Mucosa of gallbladder (tissue), 1 donor: ENCODE measurements around the gene SULT4A1. TPM values are rescaled to one million over a fixed set of nuclear protein-coding genes. Genes with fewer than 3 reads are reported as not detected.
A peak's percentile ranks its signal among the peaks of the same experiment; 100 is the strongest.
"Not testable (repeated sequence)": the region's sequence is repeated elsewhere in the genome, so short reads cannot be mapped to it uniquely, and the experiment has no call there.

ENCODE experiments used
- DNase-seq: peaks from one replicate; pipeline ENCODE4 v3.0.0-alpha.2; 2020; ENCODE audit warnings: low spot score
- total RNA-seq: library from RNA; stranded (reverse); gene quantifications from one replicate; pipeline ENCODE4 v1.2.1, GENCODE V29; 2021
- donor health status: DM: no; HTN: no; CAD: no.

Gene SULT4A1
- total RNA-seq, 1 donor from 2014 or later, result 0.43 TPM

- DNase-seq, result no peak
Observed at GRCh38 chr22:43886231-43886630, 23.9 kb upstream of the SULT4A1 start.

- DNase-seq, result no peak
Observed at GRCh38 chr22:43885786-43886185, 23.5 kb upstream of the SULT4A1 start.

GRCh38 chr22:43885319-43885671, 23.0 kb upstream of the SULT4A1 start:
- no peak for DNase-seq

- DNase-seq, result peak; percentile 50
Observed at GRCh38 chr22:43884600-43885318, 22.4 kb upstream of the SULT4A1 start.

- no peak for DNase-seq
Observed at GRCh38 chr22:43883719-43884415, 21.6 kb upstream of the SULT4A1 start.

- DNase-seq, result peak; percentile 46
Observed at GRCh38 chr22:43883012-43883661, 20.8 kb upstream of the SULT4A1 start.

GRCh38 chr22:43882122-43882767, 19.9 kb upstream of the SULT4A1 start:
- no peak for DNase-seq

- DNase-seq, result peak; percentile 33
Observed at GRCh38 chr22:43881091-43882061, 19.1 kb upstream of the SULT4A1 start.

GRCh38 chr22:43880541-43880991, 18.3 kb upstream of the SULT4A1 start:
- DNase-seq, result no peak

GRCh38 chr22:43879901-43880540, 17.7 kb upstream of the SULT4A1 start:
- no peak for DNase-seq

- DNase-seq, result no peak
Observed at GRCh38 chr22:43878831-43879550, 16.7 kb upstream of the SULT4A1 start.

- DNase-seq, result no peak
Observed at GRCh38 chr22:43878079-43878795, 15.9 kb upstream of the SULT4A1 start.

- DNase-seq, result no peak
Observed at GRCh38 chr22:43876866-43877509, 14.7 kb upstream of the SULT4A1 start.

- DNase-seq, result no peak
Observed at GRCh38 chr22:43869799-43870198, 7.5 kb upstream of the SULT4A1 start.

GRCh38 chr22:43869001-43869400, 6.7 kb upstream of the SULT4A1 start:
- not testable (repeated sequence) for DNase-seq

GRCh38 chr22:43867839-43868635, 5.7 kb upstream of the SULT4A1 start:
- DNase-seq, result peak; percentile 60

- DNase-seq, result no peak
Observed at GRCh38 chr22:43862882-43863202, 529 bp upstream of the SULT4A1 start.

- DNase-seq, result no peak
Observed at GRCh38 chr22:43861529-43861928, 784 bp downstream of the SULT4A1 start.
